ENCODE data around the gene FAM240B. TPM values are rescaled to one million over a fixed set of nuclear protein-coding genes. Genes with fewer than 3 reads are reported as not detected.

The FAM240B gene
- total RNA-seq, 1 donor from 2014 or later = not detected

GRCh38 chr9:38734831-38735230, 14.9 kb upstream of the FAM240B start:
- intact Hi-C loops (cut with DNase I) = no loop called here
- Histone ChIP-seq H3K4me3 (no peak overlapping the region), H3K4me1 (no peaks in the 10 kb centered on the region), H3K27me3 (ENCODE audit: low read depth) (no peaks in the 10 kb centered on the region), H3K27ac (no peak overlapping the region), H3K9me3 (no peaks in the 10 kb centered on the region), H3K36me3 (no peaks in the 10 kb centered on the region)
- TF ChIP-seq, protein P1, sequence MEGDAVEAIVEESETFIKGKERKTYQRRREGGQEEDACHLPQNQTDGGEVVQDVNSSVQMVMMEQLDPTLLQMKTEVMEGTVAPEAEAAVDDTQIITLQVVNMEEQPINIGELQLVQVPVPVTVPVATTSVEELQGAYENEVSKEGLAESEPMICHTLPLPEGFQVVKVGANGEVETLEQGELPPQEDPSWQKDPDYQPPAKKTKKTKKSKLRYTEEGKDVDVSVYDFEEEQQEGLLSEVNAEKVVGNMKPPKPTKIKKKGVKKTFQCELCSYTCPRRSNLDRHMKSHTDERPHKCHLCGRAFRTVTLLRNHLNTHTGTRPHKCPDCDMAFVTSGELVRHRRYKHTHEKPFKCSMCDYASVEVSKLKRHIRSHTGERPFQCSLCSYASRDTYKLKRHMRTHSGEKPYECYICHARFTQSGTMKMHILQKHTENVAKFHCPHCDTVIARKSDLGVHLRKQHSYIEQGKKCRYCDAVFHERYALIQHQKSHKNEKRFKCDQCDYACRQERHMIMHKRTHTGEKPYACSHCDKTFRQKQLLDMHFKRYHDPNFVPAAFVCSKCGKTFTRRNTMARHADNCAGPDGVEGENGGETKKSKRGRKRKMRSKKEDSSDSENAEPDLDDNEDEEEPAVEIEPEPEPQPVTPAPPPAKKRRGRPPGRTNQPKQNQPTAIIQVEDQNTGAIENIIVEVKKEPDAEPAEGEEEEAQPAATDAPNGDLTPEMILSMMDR (IDR thresholded peaks at IDR 0.05) = no peak
- DNase-seq (no peak), ATAC-seq (no peak)

DNA sequence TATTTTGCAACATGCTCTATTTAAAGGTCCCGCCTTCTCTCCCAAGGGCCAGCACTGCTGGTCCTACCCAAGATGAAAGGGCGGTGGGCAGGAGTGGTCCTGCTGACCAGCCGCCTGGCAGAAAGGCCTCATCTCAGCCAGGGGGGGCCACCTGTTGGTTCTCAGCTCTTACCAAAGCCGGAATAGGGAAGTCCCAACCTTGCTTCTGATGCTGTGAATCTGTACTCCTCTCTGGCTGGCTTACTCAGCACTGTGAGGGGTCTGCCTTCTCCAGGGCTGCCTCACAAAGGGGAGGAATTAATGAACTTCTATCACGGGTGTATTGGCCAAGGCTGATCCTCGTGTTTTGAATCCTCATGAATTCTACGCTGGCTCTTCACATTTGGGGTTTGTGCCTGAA, 13.6 kb upstream of the FAM240B start:
- no peak for DNase-seq
- intact Hi-C loops (cut with DNase I) = no loop called here
- H3K27ac ChIP-seq = no peak overlapping the region
- no peak overlapping the region for H3K4me3 ChIP-seq
- H3K4me1 ChIP-seq = no peaks in the 10 kb centered on the region
- H3K36me3 ChIP-seq = no peaks in the 10 kb centered on the region
- H3K9me3 ChIP-seq = no peaks in the 10 kb centered on the region
- peak in 1 of 2 donors; percentile 29 for ATAC-seq
- H3K27me3 ChIP-seq (ENCODE audit: low read depth) = no peaks in the 10 kb centered on the region
- TF ChIP-seq, protein P1 (IDR thresholded peaks at IDR 0.05) = no peak

- Histone ChIP-seq H3K4me3 (no peak overlapping the region), H3K27ac (no peak overlapping the region), H3K36me3 (no peaks in the 10 kb centered on the region), H3K9me3 (no peaks in the 10 kb centered on the region), H3K4me1 (no peaks in the 10 kb centered on the region), H3K27me3 (ENCODE audit: low read depth) (no peaks in the 10 kb centered on the region)
- ATAC-seq (peak in 1 of 2 donors; percentile 56), DNase-seq (no peak)
- intact Hi-C loops (cut with DNase I) = no loop called here
- TF ChIP-seq, protein P1 (IDR thresholded peaks at IDR 0.05) = no peak
Measured at GRCh38 chr9:38732885-38733284, 13.0 kb upstream of the FAM240B start.

GRCh38 chr9:38727497-38728001, 7.6 kb upstream of the FAM240B start:
- intact Hi-C loops (cut with DNase I) = no loop called here
- Histone ChIP-seq H3K27ac (no peak overlapping the region), H3K36me3 (no peaks in the 10 kb centered on the region), H3K4me3 (no peak overlapping the region), H3K27me3 (ENCODE audit: low read depth) (no peaks in the 10 kb centered on the region), H3K4me1 (no peaks in the 10 kb centered on the region), H3K9me3 (no peaks in the 10 kb centered on the region)
- ATAC-seq (peak in 1 of 2 donors; percentile 48), DNase-seq (no peak)
- TF ChIP-seq, protein P1 (IDR thresholded peaks at IDR 0.05) = peak; percentile 18

DNA sequence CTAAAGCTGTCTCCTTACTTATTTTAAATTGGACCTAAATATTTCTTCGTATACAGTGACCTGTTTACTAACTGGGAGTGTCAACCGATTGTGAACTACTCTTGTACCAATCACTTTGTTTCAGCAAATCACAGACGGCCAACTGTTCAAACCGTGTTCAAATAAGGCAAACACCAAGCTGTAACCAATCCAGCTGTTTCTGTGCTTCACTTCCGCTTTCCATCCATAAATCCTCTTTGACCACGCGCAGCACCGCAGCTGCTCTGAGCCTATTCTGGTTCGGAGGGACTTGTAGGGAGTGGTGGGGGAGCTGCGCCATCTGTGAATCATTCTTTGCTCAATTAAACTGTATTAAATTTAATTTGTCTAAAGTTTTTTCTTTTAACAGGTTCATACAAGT, 4.8 kb upstream of the FAM240B start:
- Histone ChIP-seq H3K36me3 (no peaks in the 10 kb centered on the region), H3K27ac (no peak overlapping the region), H3K4me3 (no peak overlapping the region), H3K27me3 (ENCODE audit: low read depth) (no peaks in the 10 kb centered on the region), H3K4me1 (no peaks in the 10 kb centered on the region), H3K9me3 (no peaks in the 10 kb centered on the region)
- DNase-seq (no peak), ATAC-seq (no peak)
- intact Hi-C loops (cut with DNase I) = no loop called here
- TF ChIP-seq, protein P1 (IDR thresholded peaks at IDR 0.05) = no peak

DNA sequence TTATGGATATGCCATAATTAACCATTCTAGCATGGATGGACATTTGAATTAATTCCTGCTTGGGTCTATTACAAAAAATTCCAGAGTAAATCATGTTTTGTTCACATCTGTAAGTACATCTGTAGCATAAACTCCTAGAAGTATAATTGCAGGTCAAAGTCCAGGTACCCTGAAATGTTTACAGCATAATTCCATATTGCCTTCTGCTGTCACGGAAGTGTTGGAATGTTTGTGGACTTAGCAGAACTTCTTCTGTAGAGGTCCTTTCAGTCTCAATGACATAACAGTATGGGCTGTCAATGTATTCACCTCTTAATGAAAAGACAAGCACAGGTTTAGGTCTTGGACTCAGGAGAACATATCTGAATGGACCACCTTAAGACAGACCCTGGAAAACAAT, 1.8 kb downstream of the FAM240B start:
- no peak for DNase-seq
- Histone ChIP-seq H3K4me3 (no peak overlapping the region), H3K27me3 (ENCODE audit: low read depth) (no peaks in the 10 kb centered on the region), H3K4me1 (no peaks in the 10 kb centered on the region), H3K36me3 (no peaks in the 10 kb centered on the region), H3K27ac (no peak overlapping the region), H3K9me3 (no peaks in the 10 kb centered on the region)
- ATAC-seq = no peak
- intact Hi-C loops (cut with DNase I) = no loop called here
- TF ChIP-seq, protein P1 (IDR thresholded peaks at IDR 0.05) = no peak

All from lower lobe of right lung (tissue), 2 donors.